H1 (cell line): ENCODE measurements around the gene INPP4B. TPM values are rescaled to one million over a fixed set of nuclear protein-coding genes. Genes with fewer than 3 reads are reported as not detected.

Source experiments
- CTCF ChIA-PET: fragments of 300-600 bp; sonication (Branson Sonifier 250); formaldehyde crosslinking; loops from one replicate; lab custom pipeline; 2021; ENCODE audit not compliant: partially characterized antibody; lab: Charles Lee
- POLR2A ChIA-PET: fragments of 300-600 bp; sonication (Branson Sonifier 250); formaldehyde crosslinking; loops from one replicate; lab custom pipeline; 2021; ENCODE audit warnings: inconsistent platforms; ENCODE audit not compliant: partially characterized antibody; lab: Charles Lee
- DNase-seq, 2 experiments: peaks; one replicate each; pipeline versions ENCODE4 v3.0.0 to v3.0.0-alpha.2; 2010 to 2022; ENCODE audit warnings: low spot score in 2 of 2, low read depth in 1 of 2, mixed read lengths in 1 of 2
- FAIRE-seq: peaks from 2 replicates; lab custom pipeline; 2011; peaks lifted over from hg19 to GRCh38; lab: Jason Lieb, UNC
- H2AFZ ChIP-seq: 2 replicates; pipeline ENCODE4 v1.8.1; 2012; ENCODE audit warnings: low read length, inconsistent platforms
- H2AK5ac ChIP-seq: 2 replicates; pipeline ENCODE4 v1.6.1; 2013; ENCODE audit warnings: low read depth, low read length
- H2BK120ac ChIP-seq: replicated peaks from 2 replicates; pipeline ENCODE3; 2013; ENCODE audit warnings: low read depth, low read length, inconsistent platforms
- H2BK12ac ChIP-seq: 2 replicates; pipeline ENCODE4 v1.6.1; 2013; ENCODE audit warnings: low read depth, low read length
- H2BK15ac ChIP-seq: 2 replicates; pipeline ENCODE4 v1.6.1; 2013; ENCODE audit warnings: low read length
- H2BK20ac ChIP-seq: 2 replicates; pipeline ENCODE4 v1.6.1; 2013; ENCODE audit warnings: low read length
- H2BK5ac ChIP-seq: 2 replicates; pipeline ENCODE4 v1.6.1; 2013; ENCODE audit warnings: low read depth, low read length
- H3K14ac ChIP-seq: 2 replicates; pipeline ENCODE4 v1.6.1; 2013; ENCODE audit warnings: inconsistent platforms; ENCODE audit not compliant: insufficient read length
- H3K18ac ChIP-seq: 2 replicates; pipeline ENCODE4 v1.6.1; 2013; ENCODE audit warnings: low read length; ENCODE audit errors: extremely low read depth
- H3K23ac ChIP-seq: 2 replicates; pipeline ENCODE4 v1.6.1; 2013; ENCODE audit warnings: inconsistent platforms; ENCODE audit not compliant: insufficient read length
- H3K23me2 ChIP-seq: 2 replicates; pipeline ENCODE4 v1.6.1; 2013; ENCODE audit warnings: low read depth, low read length
- H3K27ac ChIP-seq: 2 replicates; pipeline ENCODE4 v1.6.1; 2011; ENCODE audit warnings: low read depth, low read length, inconsistent platforms
- H3K27me3 ChIP-seq, 4 experiments: replicated peaks in 1 of 4; 1 replicate in 1 of 4; 2 replicates in 3 of 4; pipeline versions ENCODE4 v1.6.1 to v1.8.1; 2011 to 2013; ENCODE audit warnings: low read length in 3 of 4, mild to moderate bottlenecking in 3 of 4, inconsistent platforms in 2 of 4, mixed read lengths in 2 of 4, moderate library complexity in 1 of 4; ENCODE audit not compliant: control insufficient read depth in 3 of 4, insufficient read depth in 3 of 4; ENCODE audit errors: extremely low read depth in 1 of 4
- H3K36me3 ChIP-seq, 4 experiments: 2 replicates each; pipeline versions ENCODE4 v1.6.1 to v1.8.1; 2011 to 2013; ENCODE audit warnings: mild to moderate bottlenecking in 4 of 4, low read length in 3 of 4, moderate library complexity in 2 of 4, control low read depth in 1 of 4, inconsistent platforms in 1 of 4; ENCODE audit not compliant: insufficient read depth in 4 of 4, control insufficient read depth in 2 of 4
- H3K4ac ChIP-seq: replicated peaks from 2 replicates; pipeline ENCODE3; 2013; ENCODE audit warnings: low read length, low read depth, mixed read lengths, inconsistent platforms; ENCODE audit not compliant: insufficient read length
- H3K4me1 ChIP-seq, 4 experiments: replicated peaks in 1 of 4; 1 replicate in 1 of 4; 2 replicates in 3 of 4; pipeline versions ENCODE4 v1.6.1 to v1.8.1; 2011 to 2013; ENCODE audit warnings: low read length in 3 of 4, inconsistent platforms in 2 of 4, mixed read lengths in 1 of 4; ENCODE audit not compliant: insufficient read depth in 4 of 4, control insufficient read depth in 3 of 4
- H3K4me2 ChIP-seq, 2 experiments: 2 replicates each; pipeline versions ENCODE4 v1.6.1 to v1.8.1; 2011 to 2013; ENCODE audit warnings: low read depth in 2 of 2, low read length in 2 of 2, control low read depth in 1 of 2, inconsistent platforms in 1 of 2, mild to moderate bottlenecking in 1 of 2; ENCODE audit not compliant: insufficient read depth in 1 of 2
- H3K4me3 ChIP-seq, 4 experiments: fragments of 200-600, 300-600 bp in 1 of 4; sonication (generic), shearing (Covaris generic), sonication (Bioruptor Twin) in 1 of 4; 2 replicates each; pipeline versions ENCODE4 v1.5.1 to v1.8.1; 2011 to 2016; ENCODE audit warnings: low read length in 4 of 4, low read depth in 3 of 4, control low read depth in 2 of 4, inconsistent platforms in 2 of 4, mild to moderate bottlenecking in 2 of 4, mixed read lengths in 1 of 4, moderate library complexity in 1 of 4; ENCODE audit not compliant: insufficient read depth in 2 of 4; ENCODE audit errors: extremely low read depth in 1 of 4
- H3K56ac ChIP-seq: replicated peaks from 2 replicates; pipeline ENCODE3; 2013; ENCODE audit warnings: low read depth, mild to moderate bottlenecking, mixed read lengths, low read length, inconsistent platforms; ENCODE audit not compliant: insufficient read length
- H3K79me1 ChIP-seq: 2 replicates; pipeline ENCODE4 v1.6.1; 2013; ENCODE audit warnings: low read depth, low read length, control low read depth
- H3K79me2 ChIP-seq, 2 experiments: 2 replicates each; pipeline versions ENCODE4 v1.6.1 to v1.8.1; 2012 to 2013; ENCODE audit warnings: low read length in 2 of 2, mild to moderate bottlenecking in 2 of 2, inconsistent platforms in 1 of 2; ENCODE audit not compliant: insufficient read depth in 2 of 2, control insufficient read depth in 1 of 2
- H3K9ac ChIP-seq, 4 experiments: replicated peaks in 1 of 4; 1 replicate in 1 of 4; 2 replicates in 3 of 4; pipeline versions ENCODE4 v1.6.1 to v1.8.1; 2011 to 2013; ENCODE audit warnings: low read depth in 3 of 4, low read length in 3 of 4, control low read depth in 2 of 4, mild to moderate bottlenecking in 2 of 4, moderate library complexity in 2 of 4, inconsistent platforms in 1 of 4; ENCODE audit errors: extremely low read depth in 1 of 4
- H3K9me3 ChIP-seq, 2 experiments: 2 replicates each; pipeline versions ENCODE4 v1.6.1 to v1.8.1; 2012 to 2013; ENCODE audit warnings: mild to moderate bottlenecking in 2 of 2, moderate library complexity in 2 of 2, control low read depth in 1 of 2, inconsistent platforms in 1 of 2, low read depth in 1 of 2, low read length in 1 of 2, mixed read lengths in 1 of 2; ENCODE audit not compliant: insufficient read depth in 2 of 2
- H4K20me1 ChIP-seq, 2 experiments: replicated peaks in 1 of 2; 2 replicates each; pipeline versions ENCODE3 to v1.8.1; 2011 to 2013; ENCODE audit warnings: inconsistent platforms in 2 of 2, low read length in 2 of 2, mild to moderate bottlenecking in 1 of 2; ENCODE audit not compliant: insufficient read depth in 2 of 2, control insufficient read depth in 1 of 2
- H4K5ac ChIP-seq: 2 replicates; pipeline ENCODE4 v1.6.1; 2013; ENCODE audit warnings: low read length, low read depth, mixed read lengths, inconsistent platforms; ENCODE audit not compliant: insufficient read length
- H4K8ac ChIP-seq: 2 replicates; pipeline ENCODE4 v1.8.0; 2013; ENCODE audit warnings: mild to moderate bottlenecking, moderate library complexity, low read length, inconsistent platforms; ENCODE audit not compliant: insufficient read depth; ENCODE audit errors: extremely low read depth
- H4K91ac ChIP-seq: replicated peaks from 2 replicates; pipeline ENCODE3; 2013; ENCODE audit warnings: low read length, mixed read lengths, inconsistent platforms; ENCODE audit not compliant: insufficient read length
- BACH1 ChIP-seq: IDR thresholded peaks from 2 replicates; pipeline ENCODE4 v1.6.1; 2012; ENCODE audit warnings: low read length, improper control_type of control experiment
- EP300 ChIP-seq, 2 experiments: IDR thresholded peaks; 1 replicate in 1 of 2; 2 replicates in 1 of 2; pipeline ENCODE4 v1.6.1; 2011 to 2012; ENCODE audit warnings: low read depth in 2 of 2, low read length in 2 of 2, mild to moderate bottlenecking in 2 of 2, borderline replicate concordance in 1 of 2, inconsistent platforms in 1 of 2, moderate library complexity in 1 of 2
- FOSL1 ChIP-seq: IDR thresholded peaks from 2 replicates; pipeline ENCODE4 v1.6.1; 2011; ENCODE audit warnings: mild to moderate bottlenecking, low read depth, low read length, moderate library complexity; ENCODE audit not compliant: insufficient read depth
- KDM5A ChIP-seq: fragments of 200-600 bp; IDR thresholded peaks from 2 replicates; pipeline ENCODE4 v1.7.1; 2012; ENCODE audit warnings: mild to moderate bottlenecking, low read length, inconsistent platforms, mixed read lengths
- POLR2AphosphoS5 ChIP-seq: IDR thresholded peaks from 2 replicates; pipeline ENCODE4 v1.6.1; 2011; ENCODE audit warnings: low read depth, low read length
- POU5F1 ChIP-seq: IDR thresholded peaks from 2 replicates; pipeline ENCODE4 v1.6.1; 2011; ENCODE audit warnings: low read depth, mild to moderate bottlenecking, low read length, moderate library complexity
- RAD21 ChIP-seq, 2 experiments: IDR thresholded peaks in 1 of 2; conservative IDR thresholded peaks in 1 of 2; 2 replicates each; pipeline ENCODE4 v1.6.1; 2011; ENCODE audit warnings: low read depth in 2 of 2, low read length in 2 of 2, improper control_type of control experiment in 1 of 2, inconsistent platforms in 1 of 2, mild to moderate bottlenecking in 1 of 2, moderate library complexity in 1 of 2
- WGBS, 2 experiments: shearing (Covaris generic) in 1 of 2; methylation state at CpG; one replicate each; pipeline versions ENCODE4 v1.1.6 to v1.1.7; 2013 to 2015; ENCODE audit warnings: low lambda C conversion rate in 2 of 2, mixed read lengths in 2 of 2, inconsistent platforms in 1 of 2, low coverage in 1 of 2, missing lambda C conversion rate in 1 of 2; ENCODE audit not compliant: insufficient replicate concordance in 2 of 2, insufficient coverage in 1 of 2, insufficient read length in 1 of 2; ENCODE audit errors: extremely low coverage in 1 of 2, missing lambda C conversion rate in 1 of 2; 5-methylcytosine and 5-hydroxymethylcytosine counted together
- polyA plus RNA-seq, 7 experiments: library from polyadenylated mRNA; depleted of rRNA in 3 of 7; stranded (reverse) in 5 of 7; unstranded in 2 of 7; fragments of >200 nt in 5 of 7; fragments of 200-250 nt in 2 of 7; gene quantifications; 1 replicate in 5 of 7; 2 replicates in 1 of 7; 4 replicates in 1 of 7; pipeline versions ENCODE4 v1.2.1 to v1.2.3, GENCODE V29; 2011 to 2013; ENCODE audit warnings: missing spikeins in 2 of 7, mixed read lengths in 2 of 7
- total RNA-seq: library from RNA; stranded (reverse); fragmentation: NEBNext Ultra II Directional; extraction: Animal tissue kit (Norgen Biotek cat#: 25700); gene quantifications from 2 replicates; pipeline ENCODE4 v1.2.1, GENCODE V29; 2021

INPP4B gene
- total and polyA plus RNA-seq, 2 of the 8 experiments (the other 6 are each of a cell fraction or from before 2014, with no cell fraction given), result 0.11 to 0.54 TPM

GRCh38 chr4:142085513-142086292, 760.4 kb downstream of the INPP4B start:
- Histone ChIP-seq H3K9ac (no peak overlapping the region), H2BK15ac (no peak overlapping the region), H4K91ac (no peak overlapping the region), H4K8ac (no peak overlapping the region), H2AFZ (no peak overlapping the region), H4K20me1 (no peaks in the 10 kb centered on the region), H3K4ac (no peak overlapping the region), H2BK20ac (no peak overlapping the region), H3K9me3 (no peaks in the 10 kb centered on the region), H3K23me2 (no peaks in the 10 kb centered on the region), H2AK5ac (no peak overlapping the region), H3K4me2 (no peak overlapping the region), H3K4me1 (no peaks in the 10 kb centered on the region), H3K4me3 (no peak overlapping the region), H3K14ac (no peak overlapping the region), H3K36me3 (no peaks in the 10 kb centered on the region), H3K56ac (no peak overlapping the region), H2BK120ac (no peak overlapping the region), H3K27ac (no peak overlapping the region), H2BK12ac (no peak overlapping the region), H2BK5ac (no peak overlapping the region), H3K18ac (no peak overlapping the region), H4K5ac (no peak overlapping the region), H3K79me2 (no peaks in the 10 kb centered on the region), H3K27me3 (no peaks in the 10 kb centered on the region), H3K23ac (no peak overlapping the region), H3K79me1 (no peaks in the 10 kb centered on the region)
- no peak for TF ChIP-seq BACH1
- TF ChIP-seq EP300 (IDR thresholded peaks at IDR 0.05; ENCODE audit: borderline replicate concordance in 1 of 2, low read depth in 2 of 2, low read length in 2 of 2), result no peak
- no peak for TF ChIP-seq KDM5A
- TF ChIP-seq FOSL1, result no peak
- TF ChIP-seq POU5F1, result no peak
- no peak for TF ChIP-seq RAD21 (IDR thresholded peaks at IDR 0.05 in 1 of 2, conservative IDR thresholded peaks at IDR 0.05 in 1 of 2; ENCODE audit: low read depth in 2 of 2, low read length in 2 of 2)
- no peak for TF ChIP-seq POLR2AphosphoS5
- no peak for DNase-seq
- CTCF ChIA-PET, result interaction anchor here (0.6 to 0.9 kb wide), 3 partner anchors 458 to 1516 kb away, joined by 3 read pairs; no protein-coding TSS in a partner anchor
- FAIRE-seq, result no peak
- POLR2A ChIA-PET, result no interaction called here
- 96% methylated on average over 4 of the region's 4 CpGs; no CpG with 5 or more reads in 1 of the 2 experiments for WGBS, 2 experiments
